HepG2 (cell line): ENCODE results near the gene ASXL1. TPM values are rescaled to one million over a fixed set of nuclear protein-coding genes. Genes with fewer than 3 reads are reported as not detected.

Experiments
- ATAC-seq: fragments of 200-7000 bp; cut with Tn5 transposase; 3 replicates; pipeline ENCODE4 v1.9.1; 2020; ENCODE audit warnings: mild to moderate bottlenecking, moderate library complexity
- BruUV-seq: library from RNA; stranded (reverse); fragments of 400-500 nt; replicated peaks from 2 replicates; lab custom pipeline; 2021; lab: Mats Ljungman, UMichigan
- CTCF ChIA-PET: fragments of 300-600 bp; formaldehyde crosslinking; extraction: SDS; loops from one replicate; lab custom pipeline; 2021; ENCODE audit warnings: low total read pairs, inconsistent platforms, low intra/inter-chr PET ratio; lab: Yijun Ruan, JAX
- POLR2A ChIA-PET: fragments of 350-600 bp; sonication (Branson Sonifier 250); formaldehyde crosslinking; loops from one replicate; lab custom pipeline; 2020; ENCODE audit warnings: antibody characterized with exemption, inconsistent platforms; lab: Yijun Ruan, JAX
- DNase-seq: peaks from one replicate; pipeline ENCODE4 v3.0.0-alpha.2; 2015; ENCODE audit warnings: low spot score
- FAIRE-seq: peaks from 3 replicates; lab custom pipeline; 2011; peaks lifted over from hg19 to GRCh38; lab: Jason Lieb, UNC
- H2AFZ ChIP-seq: one replicate; pipeline ENCODE4 v1.6.1; 2011; ENCODE audit warnings: low read length, inconsistent platforms
- H3K27ac ChIP-seq: fragments of 300-600 bp; 3 replicates; pipeline ENCODE4 v1.8.0; 2011; ENCODE audit warnings: mixed run types, mild to moderate bottlenecking, mixed read lengths, low read length, inconsistent platforms; ENCODE audit not compliant: insufficient read depth; ENCODE audit errors: extremely low read length
- H3K27me3 ChIP-seq, 2 experiments: fragments of 200-600 bp in 1 of 2; 2 replicates in 1 of 2; 3 replicates in 1 of 2; pipeline versions ENCODE4 v1.6.0 to v1.8.0; 2011; ENCODE audit warnings: low read length in 2 of 2, mild to moderate bottlenecking in 2 of 2, moderate library complexity in 2 of 2, inconsistent platforms in 1 of 2; ENCODE audit not compliant: insufficient read depth in 2 of 2, control insufficient read depth in 1 of 2
- H3K36me3 ChIP-seq, 2 experiments: fragments of 200-600 bp in 1 of 2; replicated peaks in 1 of 2; 2 replicates in 1 of 2; 3 replicates in 1 of 2; pipeline versions ENCODE4 v1.5.1 to v1.8.0; 2011; ENCODE audit warnings: low read length in 2 of 2, inconsistent platforms in 1 of 2; ENCODE audit not compliant: insufficient read depth in 2 of 2, control insufficient read depth in 1 of 2
- H3K4me1 ChIP-seq: 2 replicates; pipeline ENCODE4 v1.5.1; 2012; ENCODE audit warnings: low read length, inconsistent platforms; ENCODE audit not compliant: insufficient read depth
- H3K4me2 ChIP-seq: 2 replicates; pipeline ENCODE4 v1.6.0; 2011; ENCODE audit warnings: low read depth, low read length, inconsistent platforms
- H3K4me3 ChIP-seq, 3 experiments: fragments of 200-600 bp in 1 of 3; sonication (generic), shearing (Covaris generic) in 1 of 3; replicated peaks in 1 of 3; 2 replicates each; pipeline ENCODE4 v1.5.1; 2011 to 2016; ENCODE audit warnings: low read length in 3 of 3, inconsistent platforms in 2 of 3, low read depth in 2 of 3, mild to moderate bottlenecking in 2 of 3, control low read depth in 1 of 3, mixed read lengths in 1 of 3; ENCODE audit not compliant: insufficient read depth in 1 of 3
- H3K79me2 ChIP-seq: one replicate; pipeline ENCODE4 v1.6.1; 2011; ENCODE audit warnings: low read length, inconsistent platforms; ENCODE audit not compliant: insufficient read depth
- H3K9ac ChIP-seq: 2 replicates; pipeline ENCODE4 v1.6.0; 2011; ENCODE audit warnings: mild to moderate bottlenecking, low read depth, low read length, inconsistent platforms; ENCODE audit not compliant: insufficient read depth
- H3K9me3 ChIP-seq: 2 replicates; pipeline ENCODE4 v1.5.1; 2012; ENCODE audit warnings: mild to moderate bottlenecking, low read length
- H4K20me1 ChIP-seq: 2 replicates; pipeline ENCODE4 v1.6.0; 2011; ENCODE audit warnings: inconsistent platforms, mild to moderate bottlenecking, low read length, moderate library complexity; ENCODE audit not compliant: insufficient read depth
- AGO2 ChIP-seq: fragments of 200-400 bp; formaldehyde crosslinking; optimal IDR thresholded peaks from 2 replicates; pipeline ENCODE3; 2017; ENCODE audit warnings: mild to moderate bottlenecking, low read depth, low read length, moderate library complexity
- CAMTA2 ChIP-seq: sonication (generic); formaldehyde crosslinking; IDR thresholded peaks from 2 replicates; pipeline ENCODE4 v1.4.0; 2020; ENCODE audit warnings: mild to moderate bottlenecking, missing genetic modification reagents, borderline replicate concordance
- FOXJ3 ChIP-seq: sonication (generic); formaldehyde crosslinking; IDR thresholded peaks from 2 replicates; pipeline ENCODE4 v1.4.0; 2020; ENCODE audit warnings: missing genetic modification reagents, mild to moderate bottlenecking, borderline replicate concordance
- HES4 ChIP-seq: sonication (generic); formaldehyde crosslinking; IDR thresholded peaks from 2 replicates; pipeline ENCODE4 v1.9.0; 2021; ENCODE audit warnings: mild to moderate bottlenecking, missing genetic modification reagents, borderline replicate concordance
- HNRNPUL1 ChIP-seq: fragments of 200-400 bp; formaldehyde crosslinking; IDR thresholded peaks from 2 replicates; pipeline ENCODE4 v1.6.1; 2017; ENCODE audit warnings: low read depth, mild to moderate bottlenecking, low read length, moderate library complexity
- ISL2 ChIP-seq: sonication (generic); formaldehyde crosslinking; IDR thresholded peaks from 2 replicates; pipeline ENCODE4 v1.5.0; 2020; ENCODE audit warnings: missing genetic modification reagents
- NFIC ChIP-seq: IDR thresholded peaks from 2 replicates; pipeline ENCODE4 v1.6.1; 2012; ENCODE audit warnings: mild to moderate bottlenecking, low read length, inconsistent platforms
- SOX5 ChIP-seq: IDR thresholded peaks from 2 replicates; pipeline ENCODE4 v1.6.1; 2016; ENCODE audit warnings: borderline replicate concordance
- ZBTB25 ChIP-seq: IDR thresholded peaks from 2 replicates; pipeline ENCODE4 v1.6.1; 2018; ENCODE audit warnings: missing genetic modification reagents
- ZFP1 ChIP-seq: IDR thresholded peaks from 2 replicates; pipeline ENCODE4 v1.6.1; 2016
- ZNF264 ChIP-seq: sonication (generic); formaldehyde crosslinking; IDR thresholded peaks from 2 replicates; pipeline ENCODE4 v1.4.0; 2020; ENCODE audit warnings: missing genetic modification reagents
- ZNF362 ChIP-seq: sonication (generic); formaldehyde crosslinking; IDR thresholded peaks from 2 replicates; pipeline ENCODE4 v1.4.0; 2020; ENCODE audit warnings: missing genetic modification reagents, mild to moderate bottlenecking, borderline replicate concordance
- ZNF747 ChIP-seq: sonication (generic); formaldehyde crosslinking; IDR thresholded peaks from 2 replicates; pipeline ENCODE4 v1.8.1; 2023; ENCODE audit warnings: missing genetic modification reagents, mild to moderate bottlenecking, borderline replicate concordance
- in situ Hi-C: cut with HindIII; loops from 2 replicates; pipeline ENCODE4 v1.10.0; 2017; ENCODE audit warnings: low pct_unique_long_range_greater_than_20kb; ENCODE audit not compliant: extremely low pct_ligation_motif_present
- intact Hi-C: fragments of 100-400 bp; cut with micrococcal nuclease; formaldehyde crosslinking; loops from one replicate; pipeline ENCODE4 v1.10.0; 2022; ENCODE audit not compliant: unreplicated experiment
- polyA plus RNA-seq, 8 experiments: library from polyadenylated mRNA; depleted of rRNA in 3 of 8; stranded (reverse) in 7 of 8; unstranded in 1 of 8; fragments of >200 nt; fragmentation: Illumina TruSeq in 4 of 8; extraction: Trizol in 4 of 8; gene quantifications; 2 replicates each; pipeline versions ENCODE4 v1.2.1 to v1.2.3, GENCODE V29; 2011 to 2016; ENCODE audit warnings: low read depth in 4 of 8, missing spikeins in 1 of 8, mixed read lengths in 1 of 8; ENCODE audit not compliant: insufficient read depth in 1 of 8
- total RNA-seq, 5 experiments: library from RNA; depleted of rRNA; stranded (reverse); fragments of >200 nt; fragmentation: Illumina TruSeq; extraction: Trizol; gene quantifications; 2 replicates each; pipeline ENCODE4 v1.2.3, GENCODE V29; 2016; ENCODE audit warnings: low read depth in 1 of 5
- TF ChIP-seq, protein P1 (sequence below): IDR thresholded peaks from 2 replicates; pipeline ENCODE4 v1.6.1; 2012; ENCODE audit warnings: low read depth, low read length, improper control_type of control experiment
- TF ChIP-seq, protein P2 (sequence below): IDR thresholded peaks from 2 replicates; pipeline ENCODE4 v1.6.1; 2016; ENCODE audit warnings: low read depth
- TF ChIP-seq, protein P3 (sequence below): sonication (generic); formaldehyde crosslinking; IDR thresholded peaks from 2 replicates; pipeline ENCODE4 v1.4.0; 2020; ENCODE audit warnings: missing genetic modification reagents

Gene ASXL1
- total and polyA plus RNA-seq, 2 of the 13 experiments (the other 11 are each of a cell fraction or from before 2014, with no cell fraction given), result 62.1 to 74.8 TPM

DNA sequence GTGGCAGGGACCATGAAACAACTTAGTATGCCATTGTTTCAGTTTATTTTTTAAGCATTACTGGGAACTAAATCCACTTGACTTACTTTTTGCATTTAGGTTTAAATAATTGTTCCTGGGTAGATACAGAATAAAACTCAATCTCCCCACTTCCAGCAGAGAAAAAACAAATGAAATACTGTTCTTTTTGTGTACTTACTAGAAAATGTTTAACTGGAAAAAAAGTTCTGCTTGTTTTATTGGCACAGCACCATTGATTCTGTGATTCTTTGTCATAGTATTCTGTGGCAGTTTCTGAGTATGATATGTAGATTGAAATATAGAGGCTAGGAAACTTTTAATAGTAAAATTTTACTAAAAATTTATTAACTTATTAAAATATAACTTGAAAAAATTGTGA lies 10.2 kb downstream of the ASXL1 start:
- ATAC-seq, result peak; percentile 11; the same call in 1 of the 3 replicates
- H3K79me2 ChIP-seq, result peaks cover 98% of the 10 kb centered on the region
- no peaks in the 10 kb centered on the region for H3K9me3 ChIP-seq
- peak overlapping the region in 2 of 3 experiments; percentile 15 to 38; a peak in 3 of 6 replicates for H3K4me3 ChIP-seq
- peak; percentile 65 for DNase-seq
- in situ Hi-C loops (no loop called here), intact Hi-C loops (loop anchor here (2.0 to 5.0 kb wide), 2 partner anchors 30 to 41 kb away; no protein-coding TSS in a partner anchor)
- CTCF ChIA-PET, result no interaction called here
- H3K27ac ChIP-seq, result peak overlapping the region; percentile 50
- no peaks in the 10 kb centered on the region for H3K27me3 ChIP-seq
- H3K4me1 ChIP-seq, result peaks cover 71% of the 10 kb centered on the region
- H3K4me2 ChIP-seq, result peak overlapping the region; percentile 66
- BruUV-seq, result no TSS peak
- H4K20me1 ChIP-seq, result peaks cover 96% of the 10 kb centered on the region
- H3K9ac ChIP-seq, result no peak overlapping the region; the same call in 1 of the 2 replicates
- POLR2A ChIA-PET, result interaction anchor here (2.0 to 2.9 kb wide), 2 partner anchors 10 to 79 kb away, joined by 8 to 31 read pairs; partner anchors contain the start of gene ASXL1
- H3K36me3 ChIP-seq, result peaks cover 26 to 58% of the 10 kb centered on the region in 2 experiments
- FAIRE-seq, result no peak
- no peak overlapping the region for H2AFZ ChIP-seq
- TF ChIP-seq ZNF264 (0 out of 2 replicates have a peak, but pooled peaks have one; percentile 5), ZBTB25 (no peak), ZNF362 (CRISPR knock-in tag) (peak; percentile 83; the same call in 1 of the 2 replicates), HNRNPUL1 (peak; percentile 79; the same call in 1 of the 2 replicates), NFIC (peak; percentile 29; the same call in 1 of the 2 replicates), CAMTA2 (no peak), AGO2 (no peak), ISL2 (CRISPR knock-in tag) (0 out of 2 replicates have a peak, but pooled peaks have one; percentile 26), SOX5 (peak; percentile 71; the same call in 1 of the 2 replicates), ZFP1 (CRISPR knock-in tag) (peak; percentile 35; the same call in 1 of the 2 replicates), ZNF747 (peak; percentile 43; the same call in 1 of the 2 replicates), FOXJ3 (CRISPR knock-in tag) (peak; percentile 46; the same call in 1 of the 2 replicates), HES4 (no peak)
- TF ChIP-seq, protein P1, sequence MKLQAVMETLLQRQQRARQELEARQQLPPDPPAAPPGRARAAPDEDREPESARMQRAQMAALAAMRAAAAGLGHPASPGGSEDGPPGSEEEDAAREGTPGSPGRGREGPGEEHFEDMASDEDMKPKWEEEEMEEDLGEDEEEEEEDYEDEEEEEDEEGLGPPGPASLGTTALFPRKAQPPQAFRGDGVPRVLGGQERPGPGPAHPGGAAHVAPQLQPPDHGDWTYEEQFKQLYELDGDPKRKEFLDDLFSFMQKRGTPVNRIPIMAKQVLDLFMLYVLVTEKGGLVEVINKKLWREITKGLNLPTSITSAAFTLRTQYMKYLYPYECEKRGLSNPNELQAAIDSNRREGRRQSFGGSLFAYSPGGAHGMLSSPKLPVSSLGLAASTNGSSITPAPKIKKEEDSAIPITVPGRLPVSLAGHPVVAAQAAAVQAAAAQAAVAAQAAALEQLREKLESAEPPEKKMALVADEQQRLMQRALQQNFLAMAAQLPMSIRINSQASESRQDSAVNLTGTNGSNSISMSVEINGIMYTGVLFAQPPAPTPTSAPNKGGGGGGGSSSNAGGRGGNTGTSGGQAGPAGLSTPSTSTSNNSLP, result peak; percentile 71; the same call in 1 of the 2 replicates
- TF ChIP-seq, protein P2, sequence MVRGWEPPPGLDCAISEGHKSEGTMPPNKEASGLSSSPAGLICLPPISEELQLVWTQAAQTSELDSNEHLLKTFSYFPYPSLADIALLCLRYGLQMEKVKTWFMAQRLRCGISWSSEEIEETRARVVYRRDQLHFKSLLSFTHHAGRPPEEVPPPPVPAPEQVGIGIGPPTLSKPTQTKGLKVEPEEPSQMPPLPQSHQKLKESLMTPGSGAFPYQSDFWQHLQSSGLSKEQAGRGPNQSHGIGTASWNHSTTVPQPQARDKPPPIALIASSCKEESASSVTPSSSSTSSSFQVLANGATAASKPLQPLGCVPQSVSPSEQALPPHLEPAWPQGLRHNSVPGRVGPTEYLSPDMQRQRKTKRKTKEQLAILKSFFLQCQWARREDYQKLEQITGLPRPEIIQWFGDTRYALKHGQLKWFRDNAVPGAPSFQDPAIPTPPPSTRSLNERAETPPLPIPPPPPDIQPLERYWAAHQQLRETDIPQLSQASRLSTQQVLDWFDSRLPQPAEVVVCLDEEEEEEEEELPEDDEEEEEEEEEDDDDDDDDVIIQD (CRISPR knock-in tag), result 0 out of 2 replicates have a peak, but pooled peaks have one; percentile 17
- TF ChIP-seq, protein P3, sequence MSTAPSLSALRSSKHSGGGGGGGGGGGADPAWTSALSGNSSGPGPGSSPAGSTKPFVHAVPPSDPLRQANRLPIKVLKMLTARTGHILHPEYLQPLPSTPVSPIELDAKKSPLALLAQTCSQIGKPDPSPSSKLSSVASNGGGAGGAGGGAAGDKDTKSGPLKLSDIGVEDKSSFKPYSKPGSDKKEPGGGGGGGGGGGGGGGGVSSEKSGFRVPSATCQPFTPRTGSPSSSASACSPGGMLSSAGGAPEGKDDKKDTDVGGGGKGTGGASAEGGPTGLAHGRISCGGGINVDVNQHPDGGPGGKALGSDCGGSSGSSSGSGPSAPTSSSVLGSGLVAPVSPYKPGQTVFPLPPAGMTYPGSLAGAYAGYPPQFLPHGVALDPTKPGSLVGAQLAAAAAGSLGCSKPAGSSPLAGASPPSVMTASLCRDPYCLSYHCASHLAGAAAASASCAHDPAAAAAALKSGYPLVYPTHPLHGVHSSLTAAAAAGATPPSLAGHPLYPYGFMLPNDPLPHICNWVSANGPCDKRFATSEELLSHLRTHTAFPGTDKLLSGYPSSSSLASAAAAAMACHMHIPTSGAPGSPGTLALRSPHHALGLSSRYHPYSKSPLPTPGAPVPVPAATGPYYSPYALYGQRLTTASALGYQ (CRISPR knock-in tag), result 0 out of 2 replicates have a peak, but pooled peaks have one; percentile 44
